GM21528 (cell line): Measurements from ENCODE around the gene SLC6A3.

Source experiments
- ATAC-seq: cut with Tn5 transposase; IDR thresholded peaks from one replicate; pipeline ENCODE4 v1.9.1; 2021; ENCODE audit warnings: mild to moderate bottlenecking, moderate library complexity; ENCODE audit not compliant: unreplicated experiment, low FRiP score

The SLC6A3 gene

DNA sequence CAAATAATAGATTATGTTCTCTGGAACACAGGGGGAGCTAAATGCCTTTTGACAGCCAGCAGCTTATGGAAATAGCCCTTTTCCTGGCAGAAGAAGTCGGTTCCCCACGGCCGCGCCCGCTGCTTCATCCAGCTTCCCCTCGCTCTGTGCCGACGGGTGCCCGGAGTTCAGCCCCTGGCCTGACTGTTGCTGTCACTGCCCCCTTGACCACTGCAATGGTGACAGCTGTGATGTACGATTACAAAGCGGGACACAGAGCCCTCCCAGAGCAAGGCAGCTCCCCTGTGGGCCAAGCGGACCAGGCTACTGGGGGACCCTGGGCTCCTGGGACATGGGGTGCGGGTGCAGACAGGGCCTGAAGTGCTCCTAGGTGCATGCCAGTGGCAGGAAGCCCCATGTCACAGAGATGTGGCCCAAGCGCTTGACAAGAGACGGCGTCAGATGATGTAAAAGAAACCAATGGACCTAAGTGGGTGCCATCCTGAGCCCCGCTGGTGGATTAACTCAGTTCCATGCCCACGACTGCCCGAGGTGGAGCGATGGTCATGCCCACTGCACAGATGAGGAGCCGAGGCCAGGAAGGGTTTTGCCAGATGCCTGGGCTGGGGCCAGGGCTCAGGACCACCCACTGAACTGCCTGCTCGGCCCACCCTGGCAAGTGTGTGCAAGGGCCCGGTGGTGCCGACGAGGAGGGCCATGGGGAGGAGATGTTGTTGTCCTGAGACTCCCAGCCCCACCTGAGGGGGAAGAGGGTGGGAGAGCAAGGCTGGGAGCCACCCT lies 87.1 kb downstream of the SLC6A3 start:
- ATAC-seq = no peak

DNA sequence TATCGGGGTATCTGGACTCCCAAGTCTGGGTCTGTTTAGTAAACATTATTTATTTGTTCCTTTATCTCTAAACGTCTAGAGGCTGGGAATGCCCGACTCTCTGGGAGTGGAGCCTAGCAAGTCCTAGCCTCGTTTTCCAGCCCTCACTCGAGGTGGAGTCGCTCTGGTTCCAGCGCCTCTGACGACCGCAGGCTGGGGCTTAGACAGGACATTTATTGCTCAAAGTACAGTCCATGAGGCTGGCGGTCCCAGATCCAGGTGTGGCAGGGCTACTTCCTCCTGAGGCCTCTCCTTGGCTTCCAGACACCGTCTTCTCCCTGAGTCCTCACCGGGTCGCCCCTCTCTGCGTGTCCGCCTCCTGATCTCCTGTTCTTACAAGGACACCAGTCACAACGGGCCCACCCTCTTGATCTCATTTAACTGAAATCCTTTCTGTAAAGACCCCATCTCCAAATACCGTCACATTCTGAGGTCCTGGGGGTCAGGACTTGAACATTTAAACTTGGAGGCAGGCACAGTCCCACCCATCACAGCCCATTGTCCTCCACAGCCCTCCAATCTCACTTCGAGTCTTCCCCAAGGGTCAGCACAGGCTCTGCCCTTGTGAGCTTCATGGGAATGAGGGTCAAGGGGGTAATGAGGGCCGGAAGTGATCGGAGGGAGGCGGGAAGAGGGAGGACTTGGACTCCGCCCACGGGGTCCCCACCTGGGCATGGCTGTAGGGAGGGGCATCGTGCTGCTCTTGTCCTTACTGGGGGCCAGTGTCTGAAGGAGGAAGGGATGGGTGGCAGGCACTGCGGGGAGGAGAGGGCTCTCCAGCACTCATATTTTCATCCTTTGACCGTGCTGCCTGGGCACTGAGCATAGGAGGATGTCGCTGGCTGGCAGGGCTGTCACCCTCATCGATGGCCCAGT lies 88.1 kb downstream of the SLC6A3 start:
- no peak for ATAC-seq

- no peak for ATAC-seq
Observed at GRCh38 chr5:1354576-1354975, 90.7 kb downstream of the SLC6A3 start.

DNA sequence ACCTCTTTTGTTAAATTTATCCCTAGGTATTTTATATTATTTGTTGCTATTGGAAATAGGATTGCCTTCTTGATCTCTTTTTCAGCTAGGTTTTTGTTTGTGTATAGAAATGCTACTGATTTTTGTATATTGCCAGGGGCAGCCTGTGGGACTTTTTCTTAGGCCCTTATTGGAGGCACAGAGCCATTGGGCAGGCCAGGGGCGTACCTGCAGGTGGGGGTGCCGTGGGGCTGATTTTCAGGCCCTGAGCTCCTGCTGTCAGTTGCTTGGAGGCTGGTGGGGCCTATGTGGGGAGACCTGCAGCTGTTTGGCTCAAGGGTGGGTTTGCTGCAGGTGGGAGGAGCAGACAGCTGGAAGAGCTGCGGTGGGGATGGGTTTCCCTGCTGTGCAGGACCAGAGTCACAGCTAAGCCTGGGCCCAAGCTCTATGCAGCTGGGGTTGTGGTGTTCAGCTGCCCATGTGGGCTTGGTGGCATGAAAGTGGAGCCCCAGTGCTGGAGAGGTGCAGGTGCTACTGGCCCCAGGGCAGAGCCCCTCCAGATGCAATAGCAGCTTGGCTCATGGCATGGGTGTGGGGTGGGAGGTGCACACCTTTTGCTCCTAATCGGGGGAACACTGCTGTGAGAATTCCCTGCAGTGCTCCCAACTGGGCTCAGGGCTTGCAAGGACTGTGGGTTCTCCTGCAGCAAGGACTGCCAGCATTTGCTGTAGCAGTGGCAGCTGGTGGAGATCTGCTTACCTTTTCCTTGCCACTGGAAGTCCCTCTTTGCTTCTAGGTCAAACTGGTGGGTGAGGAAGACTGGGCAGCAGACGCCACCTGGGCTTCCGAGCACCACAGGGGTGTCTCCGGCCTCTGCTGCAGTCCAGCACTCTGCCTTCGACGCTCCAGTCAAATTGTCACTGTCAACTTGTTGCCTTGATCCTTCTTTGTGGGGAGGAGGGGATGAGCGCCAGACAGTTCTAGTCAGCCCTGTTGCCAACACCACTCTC lies 92.7 kb downstream of the SLC6A3 start:
- no peak for ATAC-seq

DNA sequence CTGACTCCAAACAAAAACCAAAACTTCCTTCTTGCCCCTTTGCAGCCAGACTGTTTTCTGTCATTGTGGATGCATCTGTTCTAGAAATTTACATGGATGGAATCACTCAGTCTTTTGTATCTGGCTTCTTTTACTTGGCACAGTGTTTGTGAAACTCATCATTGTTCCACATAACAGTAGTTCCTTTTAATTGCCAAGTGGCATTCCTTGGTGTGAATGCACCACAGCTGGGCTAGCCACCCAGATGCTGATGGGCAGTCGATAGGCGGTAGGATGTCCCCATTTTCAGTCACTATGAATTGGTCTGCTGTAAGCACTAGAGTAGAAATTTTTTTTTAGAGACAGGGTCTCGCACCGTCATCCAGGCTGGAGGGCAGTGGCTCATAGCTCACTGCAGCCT lies 94.1 kb downstream of the SLC6A3 start:
- no peak for ATAC-seq

DNA sequence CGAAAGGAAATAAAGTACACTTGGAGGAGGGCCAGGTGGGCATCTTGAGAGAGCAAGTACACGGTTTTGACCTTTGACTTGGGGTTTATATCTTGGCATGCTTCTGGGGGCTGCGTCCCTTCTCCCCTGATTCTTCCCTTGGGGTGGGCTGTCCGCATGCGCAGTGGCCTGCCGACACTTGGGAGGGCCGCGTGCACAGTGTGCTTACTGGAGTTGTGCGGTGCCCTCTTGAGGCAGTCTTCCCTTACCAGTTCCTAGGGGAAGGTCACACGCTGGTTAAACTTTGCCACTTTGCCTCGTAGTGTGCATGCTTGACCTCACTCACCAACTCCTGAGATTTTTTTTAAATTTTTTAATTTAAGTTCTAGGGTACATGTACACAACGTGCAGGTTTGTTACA lies 96.0 kb downstream of the SLC6A3 start:
- no peak for ATAC-seq

DNA sequence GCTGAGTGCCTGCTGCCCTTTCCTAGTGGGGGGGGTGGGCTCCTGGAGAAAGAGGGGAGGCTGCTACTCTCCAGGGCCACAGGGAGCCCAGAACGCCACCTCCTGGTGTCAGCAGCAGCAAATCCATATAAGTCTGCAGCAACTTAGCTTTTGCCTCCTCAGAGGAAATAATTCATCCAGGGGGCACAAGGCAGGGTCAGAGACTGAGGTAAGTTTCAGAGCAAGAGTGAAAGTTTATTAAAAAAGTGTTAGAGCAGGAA lies 96.3 kb downstream of the SLC6A3 start:
- no peak for ATAC-seq

GRCh38 chr5:1347571-1347970 lies 97.7 kb downstream of the SLC6A3 start:
- no peak for ATAC-seq

GRCh38 chr5:1346627-1347440 lies 98.4 kb downstream of the SLC6A3 start:
- no peak for ATAC-seq

DNA sequence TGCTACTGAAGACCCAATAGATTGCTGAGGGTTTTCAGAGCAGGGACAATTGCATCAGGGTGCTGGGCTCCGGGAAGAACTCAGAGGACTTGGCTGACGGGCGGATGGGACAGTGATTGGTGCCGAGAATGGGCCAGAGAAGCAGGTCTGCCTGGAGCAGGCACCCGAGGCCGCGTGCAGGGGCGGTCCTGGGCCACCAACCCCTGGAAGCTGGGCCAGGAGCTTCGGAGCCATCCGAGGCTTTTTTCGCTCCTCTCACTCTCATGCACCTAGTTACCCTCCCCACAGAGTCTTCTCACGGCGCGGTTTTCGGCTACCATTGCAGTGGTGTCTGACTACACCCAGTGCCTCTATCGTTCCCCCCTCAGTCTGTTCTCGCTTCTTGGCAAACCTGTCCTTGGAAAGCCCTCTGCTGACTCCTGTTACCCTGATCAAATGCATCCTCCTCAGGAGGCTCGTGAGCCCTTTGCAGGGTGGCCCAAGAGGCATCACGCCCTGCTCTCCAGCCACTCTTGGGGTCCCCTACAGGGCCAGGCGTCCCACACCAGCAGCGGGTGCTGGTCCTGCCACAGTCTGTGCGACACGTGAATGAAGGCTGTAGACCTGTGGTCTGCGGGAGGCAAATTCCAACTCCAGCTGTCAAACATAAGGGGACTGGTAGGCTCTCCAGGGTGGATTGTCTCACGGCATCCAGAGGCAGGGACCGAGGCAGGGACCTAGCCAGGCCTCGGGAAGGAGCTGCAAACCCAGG lies 99.2 kb downstream of the SLC6A3 start:
- ATAC-seq = no peak

DNA sequence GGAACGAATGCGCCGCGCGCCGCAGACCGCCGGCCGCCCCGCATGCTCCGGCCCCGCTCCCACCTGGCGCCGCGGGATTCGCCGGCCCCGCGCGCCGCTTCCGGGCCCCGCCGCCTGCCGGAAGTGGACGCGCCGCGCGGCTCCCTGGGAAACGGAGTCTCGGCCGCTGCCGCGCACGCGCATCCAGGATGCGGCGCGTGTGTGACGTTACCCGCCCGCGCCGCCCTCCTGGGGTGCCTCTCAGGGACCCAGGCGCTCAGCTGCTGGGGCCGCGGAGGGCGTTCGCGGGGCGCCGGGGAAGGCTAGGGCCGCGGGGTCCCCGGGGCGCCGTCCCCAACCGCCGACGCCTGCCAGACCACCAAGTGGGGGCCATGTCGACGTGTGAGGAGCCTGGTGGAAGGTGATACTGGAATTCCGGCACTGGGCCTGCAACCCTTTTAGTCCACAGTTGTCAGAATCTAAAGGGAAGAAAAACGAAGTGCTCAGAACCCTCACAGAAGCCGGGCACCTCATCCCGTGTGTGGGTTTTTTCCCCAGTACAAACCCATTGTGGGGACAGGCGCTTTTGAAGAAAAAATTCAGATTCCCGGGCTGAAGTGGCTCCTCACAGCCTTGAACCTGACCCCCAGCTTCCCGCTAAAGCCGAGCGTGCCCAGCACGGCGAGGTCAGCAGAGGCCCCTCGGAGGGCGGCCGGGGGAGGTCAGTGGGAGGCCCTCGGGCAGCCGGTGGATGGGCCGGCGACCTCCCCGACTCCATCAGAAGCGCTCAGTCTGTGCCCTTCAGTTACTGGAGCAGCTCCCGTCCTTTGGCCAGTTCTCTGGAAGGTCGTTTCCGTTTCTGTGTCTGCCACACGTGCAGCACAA lies 100.0 kb downstream of the SLC6A3 start, which contains the start of gene CLPTM1L:
Gene CLPTM1L, minus strand, starts transcription at position 125 of the 864 bp plus-strand sequence. CDS start 258 bp downstream, outside the sequence.
- ATAC-seq = peak; percentile 70

- peak; percentile 16 for ATAC-seq
Observed at GRCh38 chr5:1343931-1344901, 101.0 kb downstream of the SLC6A3 start.

DNA sequence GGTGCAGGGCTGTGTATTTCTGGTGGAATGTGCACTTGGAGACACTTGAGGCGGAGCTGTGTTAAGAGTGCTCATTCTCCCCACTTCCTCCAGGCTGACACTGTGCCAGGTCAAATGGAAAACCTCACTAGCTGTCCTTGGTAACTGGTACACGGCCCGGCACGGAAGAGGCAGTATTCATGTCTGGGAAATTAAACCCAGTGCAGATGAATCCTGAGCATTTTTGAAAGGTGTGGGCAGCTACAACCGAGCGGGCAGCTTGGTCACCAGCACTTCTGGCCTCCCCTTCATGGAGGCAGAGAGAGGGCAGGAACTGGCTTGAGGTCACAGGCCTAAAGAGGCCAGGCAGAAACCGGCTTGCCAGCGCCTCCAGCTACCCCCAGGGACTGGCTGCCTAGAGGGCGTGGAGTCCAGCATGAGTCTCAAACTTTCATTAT lies 101.9 kb downstream of the SLC6A3 start:
- no peak for ATAC-seq
